ENCODE data around the gene SMYD5. TPM values are rescaled to one million over a fixed set of nuclear protein-coding genes. Genes with fewer than 3 reads are reported as not detected.

The SMYD5 gene
- total and polyA plus RNA-seq, 9 of the 15 experiments (the other 6 are each of a cell fraction or from before 2014, with no cell fraction given), result 11.4 to 56.8 (median 32.0) TPM

DNA sequence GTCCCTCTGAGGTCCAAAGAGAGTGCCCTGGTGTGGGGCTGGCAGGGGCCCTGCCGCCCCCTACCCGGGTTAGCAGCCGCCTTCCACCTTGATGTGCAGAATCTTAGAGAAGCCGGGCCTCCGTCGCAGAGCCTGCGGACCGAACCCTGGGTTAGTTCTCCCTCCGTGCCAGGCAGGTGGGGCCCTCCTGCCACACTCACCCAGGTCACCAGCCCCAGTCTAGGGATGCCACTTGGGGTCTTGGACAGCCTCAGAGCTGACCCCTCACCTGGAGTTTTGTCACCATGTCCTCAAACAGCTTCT is 44.8 kb downstream of the SMYD5 start:
- intact Hi-C loops (cut with micrococcal nuclease), result loop anchor here (5.0 to 10.0 kb wide), 2 partner anchors 82 to 274 kb away; no protein-coding TSS in a partner anchor
- H3K4me3 ChIP-seq, result no peak overlapping the region
- peaks cover 6% of the 10 kb centered on the region; the same call in 1 of the 2 replicates for H4K20me1 ChIP-seq (replicated peaks; ENCODE audit: control insufficient read depth, insufficient read depth, low read length)
- H3K27me3 ChIP-seq (ENCODE audit: control insufficient read depth in 2 of 2, insufficient read depth in 2 of 2, low read length in 2 of 2), result no peaks in the 10 kb centered on the region
- H2AFZ ChIP-seq (ENCODE audit: low read depth, low read length), result no peak overlapping the region
- no peaks in the 10 kb centered on the region for H3K9me1 ChIP-seq (ENCODE audit: control insufficient read depth, insufficient read depth, low read length)
- ATAC-seq (no peak), FAIRE-seq (no peak), DNase-seq (ENCODE audit: extremely low read depth in 1 of 4, low spot score in 3 of 4) (no peak)
- 73% methylated on average over 8 of the region's 9 CpGs for WGBS (ENCODE audit: insufficient coverage, low coverage, missing lambda C conversion rate)
- H3K79me2 ChIP-seq (ENCODE audit: control insufficient read depth, insufficient read depth, low read length), result no peaks in the 10 kb centered on the region
- BruUV-seq (replicated peaks), result no TSS peak
- H3K36me3 ChIP-seq (ENCODE audit: control insufficient read depth, insufficient read depth, low read length), result peaks cover 13% of the 10 kb centered on the region; the same call in 2 of the 3 replicates
- H3K4me1 ChIP-seq (replicated peaks in 1 of 2; ENCODE audit: control insufficient read depth in 2 of 2, insufficient read depth in 2 of 2, low read length in 2 of 2), result peaks cover 2 to 19% of the 10 kb centered on the region in 2 experiments; a peak in 2 of 5 replicates
- no peak overlapping the region for H3K4me2 ChIP-seq (ENCODE audit: insufficient read depth, low read length)
- in situ Hi-C loops (cut with MboI), result no loop called here
- H3K9me3 ChIP-seq (replicated peaks; ENCODE audit: control insufficient read depth, insufficient read depth, low read depth, low read length), result no peaks in the 10 kb centered on the region
- no peak overlapping the region for H3K27ac ChIP-seq (ENCODE audit: extremely low read depth, low read depth, low read length)
- TF ChIP-seq PCBP2 (IDR thresholded peaks at IDR 0.05; ENCODE audit: low read depth, low read length, poor library complexity, severe bottlenecking) (no peak), CHD2 (IDR thresholded peaks at IDR 0.05; ENCODE audit: low read depth, low read length) (no peak), ZNF41 (CRISPR knock-in tag; conservative IDR thresholded peaks at IDR 0.05) (no peak), ZNF583 (CRISPR knock-in tag; IDR thresholded peaks at IDR 0.05) (no peak), EWSR1 (IDR thresholded peaks at IDR 0.05; ENCODE audit: borderline replicate concordance, low read depth, partially characterized antibody) (no peak), PURB (CRISPR knock-in tag; IDR thresholded peaks at IDR 0.05; ENCODE audit: low read depth) (no peak), ZNF282 (CRISPR knock-in tag; IDR thresholded peaks at IDR 0.05) (no peak), NR2C1 (IDR thresholded peaks at IDR 0.05) (no peak), NR2C1 (tag; IDR thresholded peaks at IDR 0.05) (no peak)
- TF ChIP-seq, protein P1, sequence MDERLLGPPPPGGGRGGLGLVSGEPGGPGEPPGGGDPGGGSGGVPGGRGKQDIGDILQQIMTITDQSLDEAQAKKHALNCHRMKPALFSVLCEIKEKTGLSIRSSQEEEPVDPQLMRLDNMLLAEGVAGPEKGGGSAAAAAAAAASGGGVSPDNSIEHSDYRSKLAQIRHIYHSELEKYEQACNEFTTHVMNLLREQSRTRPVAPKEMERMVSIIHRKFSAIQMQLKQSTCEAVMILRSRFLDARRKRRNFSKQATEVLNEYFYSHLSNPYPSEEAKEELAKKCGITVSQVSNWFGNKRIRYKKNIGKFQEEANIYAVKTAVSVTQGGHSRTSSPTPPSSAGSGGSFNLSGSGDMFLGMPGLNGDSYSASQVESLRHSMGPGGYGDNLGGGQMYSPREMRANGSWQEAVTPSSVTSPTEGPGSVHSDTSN (CRISPR knock-in tag; IDR thresholded peaks at IDR 0.05; ENCODE audit: low read depth), result no peak
- TF ChIP-seq, protein P1 (tag; conservative IDR thresholded peaks at IDR 0.05; ENCODE audit: low read depth), result no peak
- ChIA-PET POLR2A (interaction anchor here (0.7 to 1.0 kb wide), 2 partner anchors 20 to 137 kb away, joined by 3 to 4 read pairs; no protein-coding TSS in a partner anchor), CTCF (ENCODE audit: low intra/inter-chr PET ratio) (interaction anchor here (2.0 kb wide), 1 partner anchor 366 kb away, joined by 10 read pairs; no protein-coding TSS in a partner anchor)
- no peak overlapping the region; a peak in 1 of 4 replicates for H3K9ac ChIP-seq (ENCODE audit: insufficient read depth in 1 of 2, low read depth in 2 of 2, low read length in 2 of 2)

Data from K562 (cell line).